A673 (cell line): ENCODE measurements around the gene DCN. TPM values are rescaled to one million over a fixed set of nuclear protein-coding genes. Genes with fewer than 3 reads are reported as not detected.

Experiments used
- BruUV-seq: library from RNA; stranded (reverse); fragments of 400-500 nt; replicated peaks from 2 replicates; lab custom pipeline; 2021; lab: Mats Ljungman, UMichigan
- CTCF ChIA-PET: fragments of 300-600 bp; sonication (Branson Sonifier 250); formaldehyde crosslinking; loops from one replicate; lab custom pipeline; 2022; ENCODE audit warnings: antibody characterized with exemption; lab: Charles Lee
- POLR2A ChIA-PET: fragments of 300-600 bp; sonication (Branson Sonifier 250); formaldehyde crosslinking; loops from one replicate; lab custom pipeline; 2022; ENCODE audit warnings: antibody characterized with exemption; ENCODE audit not compliant: low non-redundant PET; lab: Charles Lee
- DNase-seq: peaks from one replicate; pipeline ENCODE4 v3.0.0-alpha.2; 2015; ENCODE audit warnings: low spot score
- H3K27ac ChIP-seq: fragments of 200-600 bp; sonication (generic); 2 replicates; pipeline ENCODE4 v1.5.1; 2016; ENCODE audit warnings: mixed run types, low read depth, mild to moderate bottlenecking, mixed read lengths, antibody characterized with exemption, low read length; ENCODE audit not compliant: poor library complexity, severe bottlenecking
- H3K27me3 ChIP-seq: fragments of 200-600 bp; sonication (generic); replicated peaks from 2 replicates; pipeline ENCODE4 v1.6.1; 2017; ENCODE audit warnings: mixed run types, low read depth, mild to moderate bottlenecking, mixed read lengths, antibody characterized with exemption, low read length; ENCODE audit not compliant: insufficient read depth, poor library complexity
- H3K36me3 ChIP-seq: fragments of 200-600 bp; sonication (generic); 2 replicates; pipeline ENCODE4 v1.6.1; 2016; ENCODE audit warnings: mixed run types, mild to moderate bottlenecking, mixed read lengths, antibody characterized with exemption, low read length; ENCODE audit not compliant: insufficient read depth, poor library complexity, severe bottlenecking
- H3K4me1 ChIP-seq: fragments of 200-600 bp; sonication (generic); 2 replicates; pipeline ENCODE4 v1.6.1; 2017; ENCODE audit warnings: mixed run types, mild to moderate bottlenecking, mixed read lengths, antibody characterized with exemption, low read length; ENCODE audit not compliant: insufficient read depth, poor library complexity, severe bottlenecking
- H3K4me3 ChIP-seq: fragments of 200-600 bp; sonication (generic); 2 replicates; pipeline ENCODE4 v1.5.1; 2016; ENCODE audit warnings: low read depth, mixed run types, mild to moderate bottlenecking, mixed read lengths, low read length; ENCODE audit not compliant: poor library complexity, severe bottlenecking
- H3K9me3 ChIP-seq: fragments of 200-600 bp; sonication (generic); 2 replicates; pipeline ENCODE4 v1.6.1; 2016; ENCODE audit warnings: mixed run types, low read depth, mild to moderate bottlenecking, mixed read lengths, antibody characterized with exemption, low read length; ENCODE audit not compliant: poor library complexity, severe bottlenecking
- EZH2 ChIP-seq: fragments of 200-600 bp; sonication (generic); IDR thresholded peaks from 2 replicates; pipeline ENCODE4 v1.6.1; 2017; ENCODE audit warnings: borderline replicate concordance, low read depth, mild to moderate bottlenecking, mixed read lengths, antibody characterized with exemption, low read length; ENCODE audit not compliant: poor library complexity, severe bottlenecking
- intact Hi-C: fragments of 100-400 bp; cut with micrococcal nuclease; formaldehyde crosslinking; loops from one replicate; pipeline ENCODE4 v1.10.0; 2022; ENCODE audit not compliant: unreplicated experiment
- total RNA-seq: library from RNA; stranded (reverse); gene quantifications from 2 replicates; pipeline ENCODE4 v1.2.3, GENCODE V29; 2021
- TF ChIP-seq, protein P1 (sequence below): fragments of 300-800, 200-600 bp; sonication (generic); conservative IDR thresholded peaks from 2 replicates; pipeline ENCODE4 v1.5.1; 2017; ENCODE audit warnings: low read depth, mild to moderate bottlenecking, antibody characterized with exemption, low read length, moderate library complexity, mixed read lengths

The DCN gene
- total RNA-seq, 1 experiment from 2014 or later, result 3.5 TPM

DNA sequence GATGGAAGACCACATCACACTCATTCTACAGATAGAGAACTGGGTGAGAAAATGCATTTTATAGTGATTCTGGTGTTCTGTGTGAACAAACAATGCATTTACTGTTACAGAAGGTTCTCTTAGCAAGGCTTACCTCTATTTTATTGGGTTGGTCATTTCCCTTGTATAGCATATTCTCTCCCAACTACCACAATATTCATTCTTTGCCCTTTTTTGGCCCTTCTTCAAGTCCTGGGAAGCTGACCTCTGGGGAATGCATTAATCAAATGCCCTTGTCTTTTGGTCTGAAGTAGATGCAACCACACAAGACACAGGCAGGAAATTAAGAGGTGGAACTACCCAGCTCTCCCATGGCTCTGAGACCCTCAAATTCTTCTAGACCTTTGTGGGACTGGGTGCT lies 19.5 kb downstream of the DCN start:
- Histone ChIP-seq H3K4me1 (no peaks in the 10 kb centered on the region), H3K27ac (no peak overlapping the region), H3K9me3 (no peaks in the 10 kb centered on the region), H3K27me3 (no peaks in the 10 kb centered on the region), H3K4me3 (no peak overlapping the region), H3K36me3 (no peaks in the 10 kb centered on the region)
- no peak for TF ChIP-seq EZH2
- TF ChIP-seq, protein P1, sequence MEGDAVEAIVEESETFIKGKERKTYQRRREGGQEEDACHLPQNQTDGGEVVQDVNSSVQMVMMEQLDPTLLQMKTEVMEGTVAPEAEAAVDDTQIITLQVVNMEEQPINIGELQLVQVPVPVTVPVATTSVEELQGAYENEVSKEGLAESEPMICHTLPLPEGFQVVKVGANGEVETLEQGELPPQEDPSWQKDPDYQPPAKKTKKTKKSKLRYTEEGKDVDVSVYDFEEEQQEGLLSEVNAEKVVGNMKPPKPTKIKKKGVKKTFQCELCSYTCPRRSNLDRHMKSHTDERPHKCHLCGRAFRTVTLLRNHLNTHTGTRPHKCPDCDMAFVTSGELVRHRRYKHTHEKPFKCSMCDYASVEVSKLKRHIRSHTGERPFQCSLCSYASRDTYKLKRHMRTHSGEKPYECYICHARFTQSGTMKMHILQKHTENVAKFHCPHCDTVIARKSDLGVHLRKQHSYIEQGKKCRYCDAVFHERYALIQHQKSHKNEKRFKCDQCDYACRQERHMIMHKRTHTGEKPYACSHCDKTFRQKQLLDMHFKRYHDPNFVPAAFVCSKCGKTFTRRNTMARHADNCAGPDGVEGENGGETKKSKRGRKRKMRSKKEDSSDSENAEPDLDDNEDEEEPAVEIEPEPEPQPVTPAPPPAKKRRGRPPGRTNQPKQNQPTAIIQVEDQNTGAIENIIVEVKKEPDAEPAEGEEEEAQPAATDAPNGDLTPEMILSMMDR, result no peak
- intact Hi-C loops, result no loop called here
- no TSS peak for BruUV-seq
- ChIA-PET POLR2A (no interaction called here), CTCF (no interaction called here)
- DNase-seq, result no peak

DNA sequence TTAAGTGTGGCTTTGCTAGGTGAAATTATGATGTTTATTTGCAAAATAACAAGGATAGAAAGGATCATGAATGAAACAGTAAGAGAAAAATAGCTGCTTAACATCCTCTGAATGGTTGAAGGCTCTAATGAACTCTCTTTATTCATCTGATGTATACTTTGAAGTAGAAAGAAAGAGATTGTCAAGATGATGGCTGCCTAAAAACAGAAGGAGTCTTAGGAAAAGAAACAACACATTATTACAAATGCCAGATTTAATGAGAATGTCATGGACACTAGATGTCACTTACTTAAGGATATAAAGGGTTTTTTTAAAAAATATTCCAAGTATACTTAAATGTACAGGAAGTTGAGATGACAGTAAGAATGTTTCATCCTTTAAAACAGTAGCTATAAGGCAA lies 21.6 kb downstream of the DCN start:
- H3K36me3 ChIP-seq, result no peaks in the 10 kb centered on the region
- ChIA-PET POLR2A (no interaction called here), CTCF (no interaction called here)
- H3K9me3 ChIP-seq, result no peaks in the 10 kb centered on the region
- intact Hi-C loops, result no loop called here
- H3K27ac ChIP-seq, result no peak overlapping the region
- no peak for DNase-seq
- TF ChIP-seq, protein P1, result no peak
- TF ChIP-seq EZH2, result no peak
- BruUV-seq, result no TSS peak
- H3K4me1 ChIP-seq, result no peaks in the 10 kb centered on the region
- H3K27me3 ChIP-seq, result no peaks in the 10 kb centered on the region
- no peak overlapping the region for H3K4me3 ChIP-seq

DNA sequence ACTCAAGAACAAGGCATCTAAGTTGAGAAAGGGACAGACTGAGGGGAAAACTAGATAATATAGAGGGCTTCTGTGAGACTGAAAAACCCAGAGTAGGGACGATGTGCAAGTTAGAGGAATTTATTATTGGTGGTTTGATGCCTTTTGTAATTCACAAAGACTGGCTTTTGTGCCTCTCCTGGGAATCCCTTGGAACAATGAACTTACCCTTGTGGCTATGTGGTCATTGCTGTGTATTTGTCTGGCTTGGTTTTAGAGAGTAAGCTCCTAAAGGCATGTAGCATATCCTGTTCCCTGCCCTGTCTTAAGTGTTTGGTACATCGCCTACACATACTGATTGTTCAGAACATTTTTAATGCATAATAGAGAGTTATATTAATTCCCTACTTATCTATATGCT lies 26.6 kb downstream of the DCN start:
- CTCF ChIA-PET, result no interaction called here
- intact Hi-C loops, result no loop called here

More for the DNA sequence above, 26.6 kb downstream of the DCN start:
- Histone ChIP-seq H3K36me3 (no peaks in the 10 kb centered on the region), H3K9me3 (no peaks in the 10 kb centered on the region), H3K27me3 (no peaks in the 10 kb centered on the region), H3K4me1 (no peaks in the 10 kb centered on the region), H3K4me3 (no peak overlapping the region), H3K27ac (no peak overlapping the region)
- TF ChIP-seq, protein P1, result no peak
- TF ChIP-seq EZH2, result no peak
- BruUV-seq, result no TSS peak
- DNase-seq, result no peak
- POLR2A ChIA-PET, result no interaction called here
